Activated B cell treated with CpG ODN at 0.5 μM for 24 hours (primary cell): ENCODE data around the gene CYP4V2. TPM values are rescaled to one million over a fixed set of nuclear protein-coding genes. Genes with fewer than 3 reads are reported as not detected.

Experiments
- ATAC-seq: fragments of 200-7000 bp; cut with Tn5 transposase; one replicate; pipeline ENCODE4 v1.10.0; 2021; ENCODE audit warnings: low read depth, mild to moderate bottlenecking, moderate library complexity
- CTCF ChIA-PET: fragments of 350-600 bp; sonication (Branson Sonifier 250); formaldehyde crosslinking; loops from one replicate; lab custom pipeline; 2021; ENCODE audit warnings: antibody characterized with exemption; lab: Charles Lee
- POLR2A ChIA-PET: fragments of 350-600 bp; sonication (Branson Sonifier 250); formaldehyde crosslinking; loops from one replicate; lab custom pipeline; 2021; ENCODE audit warnings: antibody characterized with exemption; lab: Charles Lee
- DNase-seq: peaks from one replicate; pipeline ENCODE4 v3.0.0; 2022
- H3K27ac Mint-ChIP-seq: one replicate; pipeline ENCODE4 v1.8.0; 2020; ENCODE audit warnings: mixed read lengths
- H3K27me3 Mint-ChIP-seq: one replicate; pipeline ENCODE4 v1.8.0; 2021; ENCODE audit warnings: mixed read lengths
- H3K36me3 Mint-ChIP-seq: one replicate; pipeline ENCODE4 v1.8.0; 2021; ENCODE audit warnings: low read depth, mixed read lengths
- H3K4me1 Mint-ChIP-seq: one replicate; pipeline ENCODE4 v1.8.0; 2021; ENCODE audit warnings: mixed read lengths
- H3K4me3 Mint-ChIP-seq: one replicate; pipeline ENCODE4 v1.8.0; 2020; ENCODE audit warnings: mild to moderate bottlenecking, mixed read lengths
- H3K9me3 Mint-ChIP-seq: one replicate; pipeline ENCODE4 v1.8.0; 2020; ENCODE audit warnings: mixed read lengths
- intact Hi-C: fragments of 100-400 bp; cut with micrococcal nuclease; formaldehyde crosslinking; loops from one replicate; pipeline ENCODE4 v1.15.1; 2024
- total RNA-seq: library from RNA; stranded (reverse); gene quantifications from 2 replicates; pipeline ENCODE4 v1.2.3, GENCODE V29; 2022
- TF ChIP-seq, protein P1 (sequence below): fragments of 200-600 bp; IDR thresholded peaks from one replicate; pipeline ENCODE4 v1.8.0; 2022; ENCODE audit warnings: antibody characterized with exemption, mild to moderate bottlenecking

Gene CYP4V2
- total RNA-seq, 1 donor from 2014 or later, result 9.5 TPM

DNA sequence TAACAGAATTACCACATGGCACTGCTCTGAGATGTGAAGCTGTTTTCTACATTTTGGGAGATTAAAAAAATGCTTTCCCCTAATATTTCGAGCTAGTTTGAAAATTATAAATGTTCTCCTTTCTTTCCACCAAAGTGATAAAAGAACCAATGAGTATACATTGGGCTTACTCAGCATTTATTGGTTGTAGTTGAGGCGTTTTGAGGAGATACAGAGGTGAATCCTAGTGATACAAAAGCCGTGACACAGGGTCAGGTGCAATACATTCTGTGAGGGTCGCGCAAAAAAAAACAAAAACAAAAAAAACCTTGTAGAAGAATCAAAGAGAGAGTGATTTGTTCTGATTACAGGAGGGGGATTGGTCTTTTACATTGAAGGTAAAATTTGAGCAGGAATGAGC is 32.4 kb upstream of the CYP4V2 start:
- ChIA-PET POLR2A (no interaction called here), CTCF (no interaction called here)
- Mint-ChIP-seq H3K4me3 (no peak overlapping the region), H3K9me3 (no peaks in the 10 kb centered on the region), H3K4me1 (peaks cover 3% of the 10 kb centered on the region), H3K27ac (no peak overlapping the region), H3K27me3 (peaks cover 13% of the 10 kb centered on the region), H3K36me3 (no peaks in the 10 kb centered on the region)
- ATAC-seq, result no peak
- TF ChIP-seq, protein P1, sequence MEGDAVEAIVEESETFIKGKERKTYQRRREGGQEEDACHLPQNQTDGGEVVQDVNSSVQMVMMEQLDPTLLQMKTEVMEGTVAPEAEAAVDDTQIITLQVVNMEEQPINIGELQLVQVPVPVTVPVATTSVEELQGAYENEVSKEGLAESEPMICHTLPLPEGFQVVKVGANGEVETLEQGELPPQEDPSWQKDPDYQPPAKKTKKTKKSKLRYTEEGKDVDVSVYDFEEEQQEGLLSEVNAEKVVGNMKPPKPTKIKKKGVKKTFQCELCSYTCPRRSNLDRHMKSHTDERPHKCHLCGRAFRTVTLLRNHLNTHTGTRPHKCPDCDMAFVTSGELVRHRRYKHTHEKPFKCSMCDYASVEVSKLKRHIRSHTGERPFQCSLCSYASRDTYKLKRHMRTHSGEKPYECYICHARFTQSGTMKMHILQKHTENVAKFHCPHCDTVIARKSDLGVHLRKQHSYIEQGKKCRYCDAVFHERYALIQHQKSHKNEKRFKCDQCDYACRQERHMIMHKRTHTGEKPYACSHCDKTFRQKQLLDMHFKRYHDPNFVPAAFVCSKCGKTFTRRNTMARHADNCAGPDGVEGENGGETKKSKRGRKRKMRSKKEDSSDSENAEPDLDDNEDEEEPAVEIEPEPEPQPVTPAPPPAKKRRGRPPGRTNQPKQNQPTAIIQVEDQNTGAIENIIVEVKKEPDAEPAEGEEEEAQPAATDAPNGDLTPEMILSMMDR, result no peak
- no peak for DNase-seq
- intact Hi-C loops, result loop anchor here (10.0 kb wide), 1 partner anchor 426 kb away; no protein-coding TSS in a partner anchor

DNA sequence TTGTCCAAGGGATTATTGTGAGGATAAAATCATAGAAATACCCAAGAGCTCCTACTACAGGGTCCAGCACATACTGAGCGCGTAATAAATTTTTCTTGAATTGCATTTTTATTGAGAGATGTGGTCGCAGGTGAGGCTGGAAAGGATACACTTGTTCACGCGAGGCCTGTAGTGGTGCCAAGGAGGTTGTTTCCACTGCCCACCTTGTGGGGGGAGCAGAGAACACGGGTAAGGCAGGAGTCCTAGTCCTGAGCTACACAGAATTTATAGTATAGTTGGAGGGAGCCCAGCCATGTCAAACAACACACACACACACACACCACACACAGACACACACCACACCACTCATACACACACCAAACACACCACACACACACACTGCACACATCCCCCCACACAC is 31.8 kb upstream of the CYP4V2 start:
- Mint-ChIP-seq H3K4me1 (peaks cover 3% of the 10 kb centered on the region), H3K9me3 (no peaks in the 10 kb centered on the region), H3K4me3 (no peak overlapping the region), H3K36me3 (no peaks in the 10 kb centered on the region), H3K27ac (no peak overlapping the region), H3K27me3 (peaks cover 15% of the 10 kb centered on the region)
- ChIA-PET POLR2A (no interaction called here), CTCF (interaction anchor here (0.9 kb wide), 1 partner anchor 428 kb away, joined by 3 read pairs; no protein-coding TSS in a partner anchor)
- ATAC-seq (no peak), DNase-seq (no peak)
- TF ChIP-seq, protein P1, result no peak
- intact Hi-C loops, result loop anchor here (10.0 kb wide), 1 partner anchor 425 kb away; no protein-coding TSS in a partner anchor

DNA sequence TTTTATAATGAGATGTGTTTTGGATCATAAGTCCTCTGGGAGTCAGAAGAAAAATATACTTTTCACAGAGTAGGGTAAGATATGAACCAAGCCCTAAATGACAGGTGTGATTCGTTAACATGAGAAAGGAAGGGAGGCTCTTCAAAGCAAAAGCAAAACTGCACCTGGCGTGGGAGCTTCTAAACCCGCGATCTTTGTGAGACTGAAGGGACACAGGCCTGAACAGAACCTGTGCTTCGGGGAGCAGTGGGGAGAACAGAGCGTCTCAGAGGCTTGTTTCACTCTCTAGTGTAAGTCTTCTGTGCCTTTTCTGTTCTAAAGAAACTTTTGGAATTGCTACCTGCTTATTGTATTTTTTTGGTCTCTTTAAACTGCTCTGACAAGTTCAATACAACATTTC is 30.2 kb upstream of the CYP4V2 start:
- ATAC-seq (no peak), DNase-seq (no peak)
- TF ChIP-seq, protein P1, result no peak
- H3K36me3 Mint-ChIP-seq, result no peaks in the 10 kb centered on the region
- no peak overlapping the region for H3K27ac Mint-ChIP-seq
- intact Hi-C loops, result no loop called here
- peaks cover 12% of the 10 kb centered on the region for H3K27me3 Mint-ChIP-seq
- peaks cover 3% of the 10 kb centered on the region for H3K4me1 Mint-ChIP-seq
- no peaks in the 10 kb centered on the region for H3K9me3 Mint-ChIP-seq
- CTCF ChIA-PET, result no interaction called here
- no peak overlapping the region for H3K4me3 Mint-ChIP-seq
- POLR2A ChIA-PET, result no interaction called here

DNA sequence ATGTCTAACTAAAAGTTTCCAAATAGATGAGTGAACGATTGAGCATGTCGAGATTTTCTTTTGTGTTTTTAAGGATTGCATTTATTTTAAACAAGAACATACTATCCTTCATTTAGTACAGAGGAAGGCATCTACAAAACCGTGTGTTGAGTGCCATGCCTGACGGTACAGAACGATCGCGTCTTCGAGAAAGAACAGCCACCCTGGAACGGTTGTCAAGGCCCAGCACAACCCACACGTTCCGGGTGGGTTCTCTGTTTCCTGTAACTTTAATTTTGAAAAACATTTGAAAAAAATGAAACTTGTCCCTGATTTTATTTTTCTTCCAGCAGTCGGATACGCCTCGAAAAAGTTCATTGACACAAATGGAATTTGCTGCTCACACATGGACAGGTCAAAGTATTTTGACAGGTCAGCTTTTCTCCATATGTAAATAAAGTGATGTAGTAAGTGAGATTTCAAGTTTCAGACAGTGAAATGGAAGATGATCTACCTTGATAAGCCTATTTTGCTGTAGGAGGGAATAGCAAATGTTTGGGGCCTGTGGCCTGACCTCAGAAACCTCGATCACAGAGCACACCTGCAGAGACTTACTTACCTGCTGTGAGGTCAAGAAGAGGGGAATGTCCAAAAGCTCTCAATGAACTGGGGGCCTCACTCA is 24.4 kb upstream of the CYP4V2 start:
- ChIA-PET POLR2A (no interaction called here), CTCF (no interaction called here)
- Mint-ChIP-seq H3K27ac (no peak overlapping the region), H3K36me3 (no peaks in the 10 kb centered on the region), H3K4me3 (no peak overlapping the region), H3K4me1 (no peaks in the 10 kb centered on the region), H3K9me3 (no peaks in the 10 kb centered on the region), H3K27me3 (peaks cover 10% of the 10 kb centered on the region)
- TF ChIP-seq, protein P1, result no peak
- intact Hi-C loops, result no loop called here
- no peak for ATAC-seq
- DNase-seq, result no peak

DNA sequence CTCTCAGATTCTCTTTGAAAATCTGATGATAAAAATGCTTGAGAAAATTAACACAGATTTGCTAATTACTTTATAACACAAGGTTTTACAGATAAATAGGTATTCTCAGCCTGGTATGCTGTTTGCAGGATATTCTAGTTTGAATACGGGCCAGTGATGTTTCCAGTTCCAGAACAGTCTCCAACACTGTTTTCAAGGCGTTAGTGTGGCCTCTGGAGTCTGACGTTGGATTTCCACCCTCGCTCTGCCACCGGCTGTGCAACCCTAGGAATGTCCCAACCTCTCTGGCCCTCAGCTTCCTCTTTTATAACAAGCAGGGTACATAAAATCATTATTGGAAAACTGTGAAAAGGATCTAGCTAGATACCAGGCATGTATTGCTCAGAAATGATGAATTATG is 23.8 kb upstream of the CYP4V2 start:
- ChIA-PET CTCF (no interaction called here), POLR2A (no interaction called here)
- TF ChIP-seq, protein P1, result no peak
- ATAC-seq (no peak), DNase-seq (no peak)
- no peaks in the 10 kb centered on the region for H3K4me1 Mint-ChIP-seq
- peaks cover 10% of the 10 kb centered on the region for H3K27me3 Mint-ChIP-seq
- no peak overlapping the region for H3K4me3 Mint-ChIP-seq
- no peaks in the 10 kb centered on the region for H3K9me3 Mint-ChIP-seq
- no peaks in the 10 kb centered on the region for H3K36me3 Mint-ChIP-seq
- intact Hi-C loops, result no loop called here
- H3K27ac Mint-ChIP-seq, result no peak overlapping the region
